Mesenteric fat pad (tissue), 1 donor: ENCODE measurements around the gene ZBTB22. TPM values are rescaled to one million over a fixed set of nuclear protein-coding genes. Genes with fewer than 3 reads are reported as not detected.
"Not testable (repeated sequence)": the region's sequence is repeated elsewhere in the genome, so short reads cannot be mapped to it uniquely, and the experiment has no call there.

Experiments used
- DNase-seq: peaks from one replicate; pipeline ENCODE4 v3.0.0-alpha.2; 2020; ENCODE audit warnings: low spot score
- total RNA-seq: library from RNA; stranded (reverse); fragmentation: NEBNext Ultra II Directional; extraction: Animal tissue kit (Norgen Biotek cat#: 25700); gene quantifications from one replicate; pipeline ENCODE4 v1.2.1, GENCODE V29; 2021
- donor health status: DM: yes; HTN: yes; CAD: no.

ZBTB22 gene
- total RNA-seq, 1 donor from 2014 or later, result 12.1 TPM

DNA sequence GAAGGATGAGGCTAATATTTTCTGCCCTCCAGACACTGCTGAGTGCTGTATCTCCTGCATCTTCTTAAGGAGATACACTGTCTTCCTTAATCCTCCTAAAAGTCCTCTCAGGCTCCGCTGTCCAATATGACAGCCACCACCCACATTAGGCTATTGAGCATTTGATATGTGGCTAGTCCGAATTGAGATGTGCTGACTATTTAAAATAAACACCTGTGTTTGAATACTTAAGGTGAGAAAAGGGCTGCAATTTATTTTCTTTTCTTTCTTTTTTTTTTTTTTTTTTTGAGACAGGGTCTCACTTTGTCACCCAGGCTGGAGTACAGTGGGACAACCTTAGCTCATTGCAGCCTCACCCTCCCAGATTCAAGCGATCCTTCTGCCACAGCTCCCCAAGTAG, 15.7 kb downstream of the ZBTB22 start:
- no peak for DNase-seq

DNA sequence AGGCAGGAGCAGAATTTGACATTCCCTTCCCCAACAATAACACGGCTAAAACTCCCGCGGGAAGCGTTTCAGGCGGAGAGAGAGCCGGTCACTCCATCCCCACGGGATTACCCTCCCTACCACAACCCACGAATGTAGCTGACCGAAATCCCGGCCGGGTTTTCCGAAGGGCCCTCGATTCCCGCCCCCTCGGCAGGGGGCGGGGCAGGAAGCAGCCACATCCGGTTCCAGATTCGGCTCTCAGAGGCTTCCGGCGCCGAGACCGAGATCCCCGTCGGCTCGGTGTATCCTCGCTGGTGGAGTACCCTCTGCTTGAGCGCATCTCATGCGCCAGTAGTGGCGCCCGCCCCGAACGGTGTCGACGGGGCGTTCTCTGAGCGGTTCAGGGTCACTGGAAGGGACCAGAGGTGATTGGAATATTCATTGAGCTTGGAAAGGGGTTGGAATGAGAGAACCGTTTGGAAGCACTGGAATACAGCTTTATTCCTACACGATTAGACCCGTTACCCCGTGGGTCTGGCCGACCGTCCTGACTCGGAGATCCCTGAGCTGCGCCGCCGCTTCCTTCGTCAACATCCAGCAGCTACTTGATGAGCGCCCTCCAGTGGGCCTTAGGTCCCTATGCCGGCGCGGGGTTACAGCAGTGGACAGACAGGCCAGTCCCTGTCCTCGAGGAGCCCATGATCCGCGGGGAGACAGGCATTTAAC, 18.2 kb downstream of the ZBTB22 start:
- DNase-seq, result peak; percentile 97

DNA sequence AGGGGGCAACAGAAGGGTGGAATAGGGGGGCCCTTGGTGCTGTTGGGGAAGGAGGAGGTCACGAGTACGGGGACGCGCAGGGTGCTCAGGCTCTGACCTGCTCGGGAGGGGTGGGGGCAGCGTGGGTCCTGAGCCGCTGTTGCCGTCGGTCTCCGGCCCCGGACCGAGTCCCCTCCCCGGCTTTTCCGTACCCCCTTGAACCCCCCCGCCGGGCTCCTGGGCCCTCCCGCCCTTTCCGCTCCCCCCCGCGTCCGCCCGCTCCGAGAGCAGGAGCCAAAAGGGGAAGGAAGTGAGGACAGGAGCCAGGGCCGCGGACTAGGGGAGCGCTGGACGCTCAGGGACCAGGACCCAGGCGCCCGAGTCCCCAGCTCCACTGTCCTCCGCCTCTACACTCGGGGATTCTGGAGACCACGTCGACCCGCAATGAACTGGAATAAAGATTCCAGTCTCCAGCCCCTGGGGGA, 18.7 kb downstream of the ZBTB22 start, which contains the start of gene RGL2:
RGL2 (minus strand) TSS at position 170 of the 464 bp plus-strand sequence. CDS start 332 bp downstream, outside the sequence.
- DNase-seq, result peak; percentile 95

DNA sequence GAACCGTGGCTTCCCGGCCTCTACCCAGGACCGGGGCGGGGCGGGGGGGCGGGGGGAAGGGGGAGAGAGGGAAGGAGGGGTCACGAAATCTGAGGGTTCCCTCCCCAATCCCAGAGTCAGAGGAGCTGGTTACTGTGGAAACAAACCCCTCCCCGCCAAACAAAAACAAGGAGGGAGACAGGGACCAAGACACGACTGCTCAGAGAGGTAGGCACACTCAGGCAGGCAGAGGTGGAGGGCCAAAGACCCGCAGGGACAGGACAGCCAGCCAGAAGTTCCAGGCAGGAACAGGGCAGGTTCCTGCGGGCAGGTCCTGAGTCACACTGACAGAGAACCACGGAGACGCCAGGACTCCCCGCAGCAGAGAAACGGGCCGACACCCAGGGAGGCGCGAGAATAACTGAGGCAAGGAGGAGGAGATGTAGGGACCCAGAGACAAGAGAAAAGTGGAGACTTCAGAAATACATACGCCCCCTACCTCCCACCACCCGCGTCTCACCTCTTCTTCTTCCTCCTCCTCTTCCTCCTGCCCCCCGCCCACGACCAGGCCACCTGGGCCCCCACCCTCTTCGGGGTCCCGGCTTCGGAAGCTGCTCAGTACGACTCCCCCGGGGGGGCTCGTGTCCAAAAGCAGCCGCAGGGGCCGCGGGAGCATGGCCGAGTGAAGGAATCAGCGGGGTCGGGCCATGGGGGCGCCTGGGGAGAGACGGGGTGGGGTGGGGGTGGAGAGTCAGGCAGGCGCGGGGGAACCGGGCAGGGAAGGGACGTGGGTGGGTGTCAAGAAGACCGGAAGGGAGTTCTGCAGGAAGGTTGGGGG, 19.4 kb downstream of the ZBTB22 start:
- DNase-seq, result no peak

GRCh38 chr6:33297406-33297955, 20.1 kb downstream of the ZBTB22 start:
- no peak for DNase-seq

DNA sequence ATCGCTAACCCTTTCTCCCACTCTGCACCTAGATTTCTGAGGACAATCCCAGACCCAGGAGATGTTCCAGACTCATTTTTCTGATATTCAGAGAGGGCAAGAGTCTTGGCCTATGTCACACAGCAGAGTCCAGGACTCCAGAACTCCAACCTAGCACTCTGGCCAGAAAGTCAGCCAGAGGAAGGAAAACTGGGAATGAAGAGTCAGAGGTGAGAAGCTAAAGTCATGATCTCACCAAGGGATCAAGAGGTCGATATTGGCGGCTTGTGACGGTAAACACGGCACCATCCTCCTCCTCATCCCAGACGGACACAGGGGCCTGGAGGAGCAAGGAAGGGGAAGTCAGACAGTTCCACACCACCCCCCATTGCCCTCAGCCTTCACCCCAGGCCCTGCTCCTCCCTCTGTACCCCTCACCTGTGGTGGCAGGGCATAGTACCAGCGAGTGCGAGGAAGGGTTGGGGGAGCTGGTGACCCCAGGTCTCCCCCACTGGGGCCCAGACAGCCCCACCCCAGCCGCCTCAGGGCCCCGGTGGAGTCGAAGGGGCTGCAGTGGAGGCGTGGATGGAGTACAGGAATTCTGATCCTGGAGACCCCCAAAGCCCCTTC, 20.6 kb downstream of the ZBTB22 start:
- DNase-seq, result no peak

- no peak for DNase-seq
Measured at GRCh38 chr6:33295621-33296369, 21.7 kb downstream of the ZBTB22 start.

- no peak for DNase-seq
Measured at GRCh38 chr6:33294086-33294823, 23.3 kb downstream of the ZBTB22 start.

DNA sequence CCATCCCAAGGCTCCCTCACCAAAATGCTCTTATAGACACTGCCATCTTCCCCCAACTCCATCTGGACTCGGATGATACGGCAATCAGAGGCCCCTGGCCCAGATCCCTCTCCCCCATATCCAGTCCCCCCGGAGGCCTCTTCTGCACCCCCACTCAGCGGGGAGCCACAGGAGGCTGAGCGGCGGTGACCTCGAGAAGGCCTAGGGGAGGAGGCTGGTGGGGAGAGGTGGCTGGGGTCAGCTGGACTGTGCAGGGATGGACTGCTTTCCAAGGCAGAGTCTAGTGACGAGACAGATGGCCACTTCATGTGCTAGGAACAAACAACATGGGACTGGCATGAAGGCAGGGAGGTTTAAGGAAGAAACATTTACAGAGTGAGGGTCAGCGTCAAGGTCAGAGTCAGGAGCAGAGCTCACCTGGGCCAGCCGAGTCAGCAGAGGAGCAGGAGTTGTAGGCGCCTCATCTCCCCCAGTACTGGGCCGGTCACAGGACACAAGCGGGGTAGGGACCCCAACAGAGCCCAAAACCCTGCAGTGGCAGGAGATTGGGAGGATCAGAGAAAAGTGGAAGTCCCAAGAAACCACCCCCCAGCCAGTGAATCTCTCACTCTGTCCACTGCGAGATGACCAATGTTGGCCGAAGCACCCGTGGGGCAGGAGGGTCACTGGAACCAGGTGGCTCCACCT, 24.4 kb downstream of the ZBTB22 start:
- DNase-seq, result no peak

- no peak for DNase-seq
Measured at GRCh38 chr6:33290459-33290858, 27.1 kb downstream of the ZBTB22 start.

GRCh38 chr6:33289784-33290315, 27.7 kb downstream of the ZBTB22 start:
- peak; percentile 89 for DNase-seq

DNA sequence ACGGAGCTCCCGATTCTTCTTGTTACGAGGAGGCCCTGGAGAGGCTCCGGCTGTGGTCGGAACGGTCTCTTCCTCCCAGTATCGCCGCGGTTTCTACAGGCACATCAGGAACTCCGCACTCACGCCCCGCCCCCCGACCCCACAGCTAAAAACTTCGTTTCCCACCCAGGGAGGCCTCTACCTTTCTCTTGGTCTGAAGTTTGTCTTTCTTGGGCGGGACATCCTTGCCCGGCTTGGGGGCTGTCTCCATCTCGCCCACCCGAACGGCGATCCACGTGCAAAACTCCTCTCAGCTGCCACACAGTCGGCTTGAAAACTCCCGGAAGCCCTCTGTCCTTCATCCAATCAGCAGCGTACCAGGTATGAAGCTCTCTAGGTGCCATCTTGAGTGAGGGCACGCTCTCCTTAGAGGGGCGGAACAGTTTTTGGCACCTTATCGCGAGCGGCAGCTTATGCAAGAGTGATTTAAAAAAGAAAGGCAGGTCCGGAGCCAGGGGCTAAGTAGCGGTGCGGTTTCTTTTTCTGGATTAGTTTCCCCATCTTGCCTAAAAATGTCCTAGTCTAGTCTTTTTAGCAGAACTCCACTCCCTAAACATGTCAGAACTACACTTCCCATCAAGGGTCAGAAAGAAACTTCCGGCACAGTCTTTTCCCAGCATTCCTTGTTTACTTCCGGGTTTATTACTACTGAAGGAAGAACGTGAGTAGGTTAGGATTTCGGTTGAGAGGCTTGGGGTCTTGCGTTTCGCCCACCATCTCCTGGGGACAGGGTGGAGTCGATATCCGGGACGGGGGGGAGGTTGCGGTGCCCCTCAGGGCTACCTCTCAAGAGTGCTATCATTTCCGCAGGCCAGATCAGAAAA, 28.4 kb downstream of the ZBTB22 start, which contains the start of the genes PFDN6 and WDR46:
PFDN6 (plus strand) TSS at position 681 of the 863 bp plus-strand sequence. CDS start 256 bp downstream, outside the sequence.
WDR46 (minus strand) TSS at position 319 of the 863 bp plus-strand sequence; CDS start at position 250, 69 bp downstream.
- no peak for DNase-seq

GRCh38 chr6:33288141-33288920, 29.2 kb downstream of the ZBTB22 start:
- peak; percentile 89 for DNase-seq

- peak; percentile 78 for DNase-seq
Measured at GRCh38 chr6:33286946-33287914, 30.3 kb downstream of the ZBTB22 start.

DNA sequence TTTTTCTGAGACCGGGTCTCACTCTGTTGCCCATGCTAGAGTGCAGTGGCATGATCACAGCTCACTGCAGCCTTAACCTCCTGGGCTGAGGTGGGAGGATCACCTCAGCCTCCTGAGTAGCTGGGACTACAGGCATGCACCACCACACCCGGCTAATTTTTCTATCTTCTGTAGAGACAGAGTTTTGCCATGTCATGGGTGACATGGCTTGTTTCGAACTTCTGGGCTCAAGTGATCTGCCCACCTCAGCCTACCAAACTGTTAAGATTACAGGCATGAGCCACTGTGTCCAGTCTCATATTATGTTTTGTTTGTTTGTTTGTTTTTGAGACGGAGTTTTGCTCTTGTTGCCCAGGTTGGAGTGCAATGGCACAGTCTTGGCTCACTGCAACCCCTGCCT, 32.3 kb downstream of the ZBTB22 start:
- not testable (repeated sequence) for DNase-seq

- peak; percentile 82 for DNase-seq
Measured at GRCh38 chr6:33280539-33280938, 37.0 kb downstream of the ZBTB22 start.
